HG02588 (cell line): ENCODE measurements around the gene GPR173.

Experiments
- ATAC-seq: cut with Tn5 transposase; IDR thresholded peaks from one replicate; pipeline ENCODE4 v1.9.1; 2021; ENCODE audit warnings: mild to moderate bottlenecking, moderate library complexity; ENCODE audit not compliant: unreplicated experiment

The GPR173 gene

GRCh38 chrX:53048169-53049126 is at the start of gene GPR173:
Gene GPR173 (plus strand): TSS chrX:53048789. CDS start chrX:53076622, 27,833 bp downstream.
- ATAC-seq = no peak

GRCh38 chrX:53000447-53001135 is 48.0 kb upstream of the GPR173 start:
- no peak for ATAC-seq

- ATAC-seq = no peak
Observed at GRCh38 chrX:53001958-53002357, 46.6 kb upstream of the GPR173 start.

GRCh38 chrX:53003111-53003510 is 45.5 kb upstream of the GPR173 start:
- ATAC-seq = no peak

- ATAC-seq = no peak
Observed at GRCh38 chrX:53004038-53004437, 44.6 kb upstream of the GPR173 start.

GRCh38 chrX:53004811-53005210 is 43.8 kb upstream of the GPR173 start:
- ATAC-seq = no peak

- ATAC-seq = no peak
Observed at GRCh38 chrX:53005327-53005726, 43.3 kb upstream of the GPR173 start.

- ATAC-seq = no peak
Observed at GRCh38 chrX:53009032-53009431, 39.6 kb upstream of the GPR173 start.

- ATAC-seq = no peak
Observed at GRCh38 chrX:53013291-53013690, 35.3 kb upstream of the GPR173 start.

- no peak for ATAC-seq
Observed at GRCh38 chrX:53018627-53019026, 30.0 kb upstream of the GPR173 start.

GRCh38 chrX:53022381-53022780 is 26.2 kb upstream of the GPR173 start:
- no peak for ATAC-seq

- no peak for ATAC-seq
Observed at GRCh38 chrX:53028678-53029077, 19.9 kb upstream of the GPR173 start.

- ATAC-seq = no peak
Observed at GRCh38 chrX:53031380-53031779, 17.2 kb upstream of the GPR173 start.

- no peak for ATAC-seq
Observed at GRCh38 chrX:53036149-53036548, 12.4 kb upstream of the GPR173 start.

- ATAC-seq = no peak
Observed at GRCh38 chrX:53039236-53039635, 9.4 kb upstream of the GPR173 start.

GRCh38 chrX:53044995-53045394 is 3.6 kb upstream of the GPR173 start:
- no peak for ATAC-seq

GRCh38 chrX:53047228-53047627 is 1.4 kb upstream of the GPR173 start:
- no peak for ATAC-seq

GRCh38 chrX:53049127-53049517 is 533 bp downstream of the GPR173 start:
- ATAC-seq = no peak

GRCh38 chrX:53050841-53051240 is 2.3 kb downstream of the GPR173 start:
- ATAC-seq = no peak

- ATAC-seq = no peak
Observed at GRCh38 chrX:53055244-53055849, 6.8 kb downstream of the GPR173 start.

GRCh38 chrX:53056292-53056691 is 7.7 kb downstream of the GPR173 start:
- no peak for ATAC-seq

- no peak for ATAC-seq
Observed at GRCh38 chrX:53065104-53065503, 16.5 kb downstream of the GPR173 start.
